Right lobe of liver (tissue), 6 donors: Measurements from ENCODE around the gene HTRA3. TPM values are rescaled to one million over a fixed set of nuclear protein-coding genes. Genes with fewer than 3 reads are reported as not detected.

Experiments
- ATAC-seq, 4 donors: fragments of 200-7000 bp; cut with Tn5 transposase; one replicate each; pipeline ENCODE4 v1.9.1; 2020; ENCODE audit warnings: mild to moderate bottlenecking in 4 of 4, moderate library complexity in 4 of 4
- DNase-seq, 3 donors: peaks; one replicate each; pipeline ENCODE4 v3.0.0-alpha.2; 2020
- H3K27ac ChIP-seq, 3 donors: fragments of 200-600 bp; one replicate each; pipeline ENCODE4 v1.8.0; 2022
- H3K27me3 ChIP-seq, 2 donors: fragments of 200-600 bp; one replicate each; pipeline ENCODE4 v1.8.0; 2022
- H3K36me3 ChIP-seq, 4 donors: fragments of 200-600 bp; sonication (generic) in 1 of 4; one replicate each; pipeline versions ENCODE4 v1.5.1 to v1.8.0; 2017 to 2022; ENCODE audit warnings: control low read depth in 1 of 4
- H3K4me1 ChIP-seq, 4 donors: fragments of 200-600 bp; sonication (generic) in 1 of 4; one replicate each; pipeline versions ENCODE4 v1.5.1 to v1.8.0; 2017 to 2022; ENCODE audit warnings: control low read depth in 1 of 4
- H3K4me3 ChIP-seq, 3 donors: fragments of 200-600 bp; one replicate each; pipeline ENCODE4 v1.8.0; 2022
- H3K9me3 ChIP-seq, 4 donors: fragments of 200-600 bp; sonication (generic) in 1 of 4; one replicate each; pipeline versions ENCODE4 v1.5.1 to v1.8.0; 2017 to 2022; ENCODE audit warnings: control low read depth in 1 of 4
- POLR2A ChIP-seq: fragments of 450-650 bp; IDR thresholded peaks from one replicate; pipeline ENCODE4 v1.6.1; 2017; ENCODE audit warnings: antibody characterized with exemption, mild to moderate bottlenecking
- WGBS: methylation state at CpG from one replicate; pipeline ENCODE4 v1.1.6; 2018; ENCODE audit warnings: low coverage, low lambda C conversion rate; ENCODE audit not compliant: insufficient coverage; ENCODE audit errors: missing lambda C conversion rate; 5-methylcytosine and 5-hydroxymethylcytosine counted together
- intact Hi-C, 2 donors: fragments of 100-400 bp; cut with DNase I; formaldehyde crosslinking; loops; one replicate each; pipeline versions ENCODE4 v1.11.2 to v1.14.1; 2022
- total RNA-seq, 6 experiments: library from RNA; depleted of rRNA in 2 of 6; stranded (reverse); fragments of >200 nt in 2 of 6; fragmentation: NEBNext Ultra II Directional in 3 of 6; extraction: Animal tissue kit (Norgen Biotek cat#: 25700) in 3 of 6; gene quantifications; one replicate each; pipeline versions ENCODE4 v1.1.0 to v1.2.4, GENCODE V29; 2016 to 2023
- TF ChIP-seq, protein P1 (sequence below), 4 donors: fragments of 200-600 bp in 3 of 4; fragments of 450-650 bp in 1 of 4; IDR thresholded peaks; one replicate each; pipeline versions ENCODE4 v1.5.1 to v1.8.0; 2016 to 2022; ENCODE audit warnings: antibody characterized with exemption in 4 of 4, mild to moderate bottlenecking in 2 of 4
- donor health status: DM: no; HTN: yes; CAD: no.
- donor health status: DM: no; HTN: no; CAD: no.
- donor health status: DM: no; HTN: no; CAD: no.
- donor health status: DM: no; HTN: yes; CAD: no.
- donor health status: DM: no; HTN: yes; CAD: no.

The HTRA3 gene
- total RNA-seq, 6 experiments from 2014 or later, result 0.32 to 1.6 (median 1.0) TPM

- Histone ChIP-seq H3K9me3 (no peaks in the 10 kb centered on the region), H3K36me3 (no peaks in the 10 kb centered on the region), H3K27me3 (no peaks in the 10 kb centered on the region), H3K4me1 (peaks cover 0 to 29% (median 12%) of the 10 kb centered on the region in 4 donors), H3K4me3 (no peak overlapping the region), H3K27ac (no peak overlapping the region)
- ATAC-seq (peak in 1 of 4 donors; percentile 5), DNase-seq (no peak)
- TF ChIP-seq POLR2A, result no peak
- TF ChIP-seq, protein P1, sequence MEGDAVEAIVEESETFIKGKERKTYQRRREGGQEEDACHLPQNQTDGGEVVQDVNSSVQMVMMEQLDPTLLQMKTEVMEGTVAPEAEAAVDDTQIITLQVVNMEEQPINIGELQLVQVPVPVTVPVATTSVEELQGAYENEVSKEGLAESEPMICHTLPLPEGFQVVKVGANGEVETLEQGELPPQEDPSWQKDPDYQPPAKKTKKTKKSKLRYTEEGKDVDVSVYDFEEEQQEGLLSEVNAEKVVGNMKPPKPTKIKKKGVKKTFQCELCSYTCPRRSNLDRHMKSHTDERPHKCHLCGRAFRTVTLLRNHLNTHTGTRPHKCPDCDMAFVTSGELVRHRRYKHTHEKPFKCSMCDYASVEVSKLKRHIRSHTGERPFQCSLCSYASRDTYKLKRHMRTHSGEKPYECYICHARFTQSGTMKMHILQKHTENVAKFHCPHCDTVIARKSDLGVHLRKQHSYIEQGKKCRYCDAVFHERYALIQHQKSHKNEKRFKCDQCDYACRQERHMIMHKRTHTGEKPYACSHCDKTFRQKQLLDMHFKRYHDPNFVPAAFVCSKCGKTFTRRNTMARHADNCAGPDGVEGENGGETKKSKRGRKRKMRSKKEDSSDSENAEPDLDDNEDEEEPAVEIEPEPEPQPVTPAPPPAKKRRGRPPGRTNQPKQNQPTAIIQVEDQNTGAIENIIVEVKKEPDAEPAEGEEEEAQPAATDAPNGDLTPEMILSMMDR (IDR thresholded peaks at IDR 0.05), result no peak
- WGBS, result no CpG with 5 or more reads among the region's 3 CpGs
- intact Hi-C loops, result no loop called here
These were observed 19.3 kb upstream of the HTRA3 start for GRCh38 chr4:8250227-8250626.

DNA sequence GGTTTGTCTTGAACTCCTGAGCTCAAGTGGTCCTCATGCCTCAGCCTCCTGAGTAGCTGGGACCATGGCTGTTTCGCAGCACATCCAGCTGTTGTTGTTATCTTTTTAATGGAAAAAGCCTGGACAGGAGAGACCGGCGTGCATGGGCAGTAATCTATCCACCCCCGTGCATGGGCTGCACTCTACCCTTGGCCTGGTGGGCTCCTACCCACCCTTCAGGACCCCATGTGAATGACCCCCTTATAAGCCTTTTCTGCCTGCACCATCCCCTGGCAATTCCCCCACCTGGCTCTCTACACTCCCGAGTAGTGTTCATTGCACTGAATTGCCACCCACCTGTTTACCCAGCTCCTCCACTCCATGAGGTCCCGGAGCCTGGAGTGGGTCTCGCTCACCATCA is 18.9 kb upstream of the HTRA3 start:
- ATAC-seq, result no peak
- no peak for TF ChIP-seq POLR2A
- TF ChIP-seq, protein P1 (IDR thresholded peaks at IDR 0.05), result no peak
- 72% methylated on average over 3 of the region's 7 CpGs for WGBS
- DNase-seq, result no peak
- H3K4me1 ChIP-seq, result peaks cover 0 to 29% (median 12%) of the 10 kb centered on the region in 4 donors
- H3K27ac ChIP-seq, result no peak overlapping the region
- H3K27me3 ChIP-seq, result no peaks in the 10 kb centered on the region
- no peak overlapping the region for H3K4me3 ChIP-seq
- intact Hi-C loops, result no loop called here
- no peaks in the 10 kb centered on the region for H3K9me3 ChIP-seq
- no peaks in the 10 kb centered on the region for H3K36me3 ChIP-seq

DNA sequence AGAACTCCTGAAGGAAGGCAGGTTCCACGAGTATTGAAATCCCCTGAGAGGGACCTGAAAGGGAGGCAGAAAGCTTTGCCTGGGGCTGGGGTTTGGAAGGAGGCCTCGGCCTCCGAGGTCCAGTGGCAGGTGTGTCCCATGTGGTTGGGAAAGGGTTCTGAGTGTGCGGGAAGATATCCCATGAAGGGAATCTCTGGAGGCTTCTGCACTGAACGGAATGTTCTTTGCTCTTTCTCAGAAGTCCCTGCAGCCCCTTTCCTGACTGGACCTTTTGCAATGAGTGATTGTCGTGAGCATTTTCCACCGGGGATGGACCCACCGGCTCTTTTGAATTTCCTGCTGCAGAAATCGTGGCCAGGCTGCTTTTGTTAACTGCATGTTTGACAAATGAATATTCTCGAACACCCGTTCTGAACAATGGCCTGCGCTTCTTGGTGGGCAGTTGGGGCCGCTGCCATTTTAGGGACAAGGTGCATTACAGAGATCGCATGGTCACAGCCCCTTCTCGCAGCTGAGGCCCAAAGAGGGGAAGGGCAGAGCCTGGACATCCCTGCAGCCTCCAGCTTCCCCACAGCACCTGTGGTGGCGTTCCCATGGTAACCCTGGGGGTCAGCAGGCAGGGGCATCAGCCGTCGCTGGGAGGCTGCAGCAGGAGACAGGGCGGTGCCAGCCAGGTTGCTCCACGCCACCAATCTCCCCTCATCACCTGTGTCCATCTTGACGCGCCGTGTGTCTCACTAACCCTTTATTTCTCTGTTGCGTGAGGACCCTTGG is 18.3 kb upstream of the HTRA3 start:
- H3K27me3 ChIP-seq, result no peaks in the 10 kb centered on the region
- TF ChIP-seq, protein P1 (IDR thresholded peaks at IDR 0.05), result no peak
- WGBS, result 79% methylated on average over 13 of the region's 24 CpGs

DNA sequence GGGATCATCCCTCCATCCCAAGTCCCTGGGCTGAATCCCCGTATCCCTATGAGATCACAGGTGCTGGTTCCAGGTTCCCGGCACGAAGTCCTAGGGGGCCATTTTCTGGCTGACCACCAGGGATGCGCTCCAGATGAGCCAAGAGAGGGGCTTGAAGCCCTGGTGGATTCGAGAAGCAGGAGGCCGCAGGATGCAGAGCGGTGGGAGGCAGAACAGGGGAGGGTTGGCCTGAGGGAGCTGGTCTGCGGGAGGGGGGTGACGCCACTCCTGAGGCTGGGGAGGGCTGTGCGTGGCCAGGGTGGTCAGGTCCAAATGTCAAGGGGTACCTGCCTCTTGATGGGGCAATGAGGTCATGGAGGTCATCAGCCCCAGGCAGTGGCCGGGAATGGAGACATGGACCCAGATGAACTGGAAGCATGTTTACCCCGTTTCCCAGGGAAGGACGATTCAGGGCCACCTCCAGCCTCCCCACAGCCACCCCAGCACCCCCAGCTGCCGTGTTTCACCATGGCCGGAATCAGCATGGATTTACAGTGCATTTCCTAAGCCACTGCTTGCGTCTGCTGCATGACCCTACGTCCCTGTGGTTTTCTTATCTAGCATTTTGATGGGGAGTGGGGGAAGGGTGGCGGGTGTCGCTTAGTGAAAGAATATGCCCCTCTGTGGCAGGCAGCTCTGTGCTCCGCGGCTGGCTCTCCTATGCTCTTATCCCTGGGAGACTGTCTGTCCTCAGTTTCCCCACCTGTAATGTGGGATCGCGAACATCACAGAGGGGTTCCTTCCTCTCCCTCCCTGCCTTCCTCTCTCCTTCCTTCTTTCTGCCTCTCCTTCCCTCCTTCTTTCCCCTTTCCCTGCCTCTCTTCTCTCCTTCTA is 17.0 kb upstream of the HTRA3 start:
- Histone ChIP-seq H3K9me3 (no peaks in the 10 kb centered on the region), H3K4me3 (no peak overlapping the region), H3K27me3 (no peaks in the 10 kb centered on the region), H3K4me1 (peaks cover 0 to 11% (median 4%) of the 10 kb centered on the region in 4 donors), H3K36me3 (no peaks in the 10 kb centered on the region), H3K27ac (no peak overlapping the region)
- TF ChIP-seq, protein P1 (IDR thresholded peaks at IDR 0.05), result no peak
- TF ChIP-seq POLR2A, result no peak
- ATAC-seq, result no peak
- WGBS, result 45% methylated on average over 5 of the region's 23 CpGs
- DNase-seq, result no peak
- intact Hi-C loops, result no loop called here

More for the DNA sequence above, 18.3 kb upstream of the HTRA3 start:
- no peak for DNase-seq
- H3K36me3 ChIP-seq, result no peaks in the 10 kb centered on the region
- peaks cover 0 to 23% (median 12%) of the 10 kb centered on the region in 4 donors for H3K4me1 ChIP-seq
- intact Hi-C loops, result no loop called here
- no peak overlapping the region for H3K4me3 ChIP-seq
- H3K27ac ChIP-seq, result no peak overlapping the region
- no peaks in the 10 kb centered on the region for H3K9me3 ChIP-seq
- no peak for ATAC-seq
